ENCODE measurements around the gene ATP12A. TPM values are rescaled to one million over a fixed set of nuclear protein-coding genes. Genes with fewer than 3 reads are reported as not detected.

The ATP12A gene
- total RNA-seq, 1 donor from 2014 or later = not detected

GRCh38 chr13:24744247-24744646 lies 64.0 kb downstream of the ATP12A start:
- Histone ChIP-seq H3K36me3 (no peaks in the 10 kb centered on the region), H3K4me1 (peaks cover 0 to 7% of the 10 kb centered on the region in 2 donors), H3K9me3 (no peaks in the 10 kb centered on the region), H3K4me3 (no peak overlapping the region), H3K27ac (no peak overlapping the region), H3K27me3 (no peaks in the 10 kb centered on the region)
- DNase-seq (ENCODE audit: low spot score in 2 of 2) = no peak
- intact Hi-C loops (cut with DNase I) = no loop called here
- TF ChIP-seq CTCF (IDR thresholded peaks at IDR 0.05) = no peak

- intact Hi-C loops (cut with DNase I) = no loop called here
- Histone ChIP-seq H3K36me3 (no peaks in the 10 kb centered on the region), H3K4me1 (peaks cover 0 to 7% of the 10 kb centered on the region in 2 donors), H3K9me3 (no peaks in the 10 kb centered on the region), H3K4me3 (no peak overlapping the region), H3K27ac (no peak overlapping the region), H3K27me3 (no peaks in the 10 kb centered on the region)
- no peak for TF ChIP-seq CTCF (IDR thresholded peaks at IDR 0.05)
- DNase-seq (ENCODE audit: low spot score in 2 of 2) = no peak
These were observed 65.3 kb downstream of the ATP12A start for GRCh38 chr13:24745516-24745860.

GRCh38 chr13:24745861-24746617 lies 65.8 kb downstream of the ATP12A start:
- H3K9me3 ChIP-seq = no peaks in the 10 kb centered on the region
- no peak for DNase-seq (ENCODE audit: low spot score in 2 of 2)
- H3K36me3 ChIP-seq = no peaks in the 10 kb centered on the region
- no peaks in the 10 kb centered on the region for H3K27me3 ChIP-seq
- H3K27ac ChIP-seq = no peak overlapping the region
- peaks cover 0 to 7% of the 10 kb centered on the region in 2 donors for H3K4me1 ChIP-seq
- no peak for TF ChIP-seq CTCF (IDR thresholded peaks at IDR 0.05)
- peak overlapping the region in 1 of 2 donors; percentile 58 for H3K4me3 ChIP-seq
- intact Hi-C loops (cut with DNase I) = no loop called here

- H3K27me3 ChIP-seq = no peaks in the 10 kb centered on the region
- intact Hi-C loops (cut with DNase I) = no loop called here
- H3K27ac ChIP-seq = no peak overlapping the region
- H3K4me1 ChIP-seq = peaks cover 0 to 7% of the 10 kb centered on the region in 2 donors
- TF ChIP-seq CTCF (IDR thresholded peaks at IDR 0.05) = no peak
- no peak for DNase-seq (ENCODE audit: low spot score in 2 of 2)
- no peaks in the 10 kb centered on the region for H3K9me3 ChIP-seq
- peak overlapping the region in 1 of 2 donors; percentile 58 for H3K4me3 ChIP-seq
- H3K36me3 ChIP-seq = no peaks in the 10 kb centered on the region
These were observed 66.5 kb downstream of the ATP12A start for GRCh38 chr13:24746618-24747247.

- Histone ChIP-seq H3K4me1 (peaks cover 0 to 7% of the 10 kb centered on the region in 2 donors), H3K4me3 (peak overlapping the region; percentile 38 to 58), H3K27me3 (no peaks in the 10 kb centered on the region), H3K36me3 (no peaks in the 10 kb centered on the region), H3K9me3 (no peaks in the 10 kb centered on the region), H3K27ac (no peak overlapping the region)
- intact Hi-C loops (cut with DNase I) = no loop called here
- DNase-seq (ENCODE audit: low spot score in 2 of 2) = no peak
- no peak for TF ChIP-seq CTCF (IDR thresholded peaks at IDR 0.05)
These were observed 67.2 kb downstream of the ATP12A start for GRCh38 chr13:24747248-24748060.

Measured in ascending aorta (tissue), 2 donors.